ENCODE measurements around the gene ZNF655. TPM values are rescaled to one million over a fixed set of nuclear protein-coding genes. Genes with fewer than 3 reads are reported as not detected.

The ZNF655 gene
- total and polyA plus RNA-seq, 2 experiments from 2014 or later, result 45.9 to 118 TPM

GRCh38 chr7:99554939-99555338, 3.5 kb upstream of the ZNF655 start:
- no peak overlapping the region for H3K4me3 ChIP-seq
- no peak for DNase-seq (ENCODE audit: low read depth in 1 of 2, low spot score in 1 of 2)
- no peaks in the 10 kb centered on the region for H3K36me3 ChIP-seq
- no peak for TF ChIP-seq CTCF (IDR thresholded peaks at IDR 0.05; ENCODE audit: low read depth, low read length)
- peaks cover 18% of the 10 kb centered on the region for H3K4me1 ChIP-seq (ENCODE audit: low read depth)
- H3K27me3 ChIP-seq, result no peaks in the 10 kb centered on the region
- no peaks in the 10 kb centered on the region for H3K9me3 ChIP-seq (ENCODE audit: low read depth)
- H3K27ac ChIP-seq, result no peak overlapping the region

GRCh38 chr7:99557196-99557607, 1.2 kb upstream of the ZNF655 start:
- Histone ChIP-seq H3K4me1 (ENCODE audit: low read depth) (peaks cover 13% of the 10 kb centered on the region), H3K9me3 (ENCODE audit: low read depth) (no peaks in the 10 kb centered on the region), H3K27ac (no peak overlapping the region), H3K36me3 (peaks cover 13% of the 10 kb centered on the region), H3K4me3 (peak overlapping the region; percentile 87), H3K27me3 (no peaks in the 10 kb centered on the region)
- DNase-seq (ENCODE audit: low read depth in 1 of 2, low spot score in 1 of 2), result no peak
- no peak for TF ChIP-seq CTCF (IDR thresholded peaks at IDR 0.05; ENCODE audit: low read depth, low read length)

- Histone ChIP-seq H3K27ac (peak overlapping the region; percentile 98), H3K4me3 (peak overlapping the region; percentile 87), H3K27me3 (no peaks in the 10 kb centered on the region), H3K36me3 (peaks cover 19% of the 10 kb centered on the region), H3K9me3 (ENCODE audit: low read depth) (no peaks in the 10 kb centered on the region), H3K4me1 (ENCODE audit: low read depth) (peaks cover 10% of the 10 kb centered on the region)
- DNase-seq (ENCODE audit: low read depth in 1 of 2, low spot score in 1 of 2), result no peak
- TF ChIP-seq CTCF (IDR thresholded peaks at IDR 0.05; ENCODE audit: low read depth, low read length), result no peak
These were observed 519 bp upstream of the ZNF655 start for GRCh38 chr7:99557940-99558305.

GRCh38 chr7:99559175-99559915, 903 bp downstream of the ZNF655 start:
- Histone ChIP-seq H3K27ac (peak overlapping the region; percentile 98), H3K4me3 (peak overlapping the region; percentile 87), H3K4me1 (ENCODE audit: low read depth) (peaks cover 10% of the 10 kb centered on the region), H3K27me3 (no peaks in the 10 kb centered on the region), H3K36me3 (peaks cover 27% of the 10 kb centered on the region), H3K9me3 (ENCODE audit: low read depth) (no peaks in the 10 kb centered on the region)
- no peak for TF ChIP-seq CTCF (IDR thresholded peaks at IDR 0.05; ENCODE audit: low read depth, low read length)
- no peak for DNase-seq (ENCODE audit: low read depth in 1 of 2, low spot score in 1 of 2)

GRCh38 chr7:99560834-99561736, 2.6 kb downstream of the ZNF655 start:
- Histone ChIP-seq H3K4me3 (no peak overlapping the region), H3K4me1 (ENCODE audit: low read depth) (peaks cover 10% of the 10 kb centered on the region), H3K27ac (no peak overlapping the region), H3K27me3 (no peaks in the 10 kb centered on the region), H3K36me3 (peaks cover 41% of the 10 kb centered on the region), H3K9me3 (ENCODE audit: low read depth) (no peaks in the 10 kb centered on the region)
- TF ChIP-seq CTCF (IDR thresholded peaks at IDR 0.05; ENCODE audit: low read depth, low read length), result no peak
- no peak for DNase-seq (ENCODE audit: low read depth in 1 of 2, low spot score in 1 of 2)
